ENCODE data around the gene GALR2. TPM values are rescaled to one million over a fixed set of nuclear protein-coding genes. Genes with fewer than 3 reads are reported as not detected.
A peak's percentile ranks its signal among the peaks of the same experiment; 100 is the strongest.
"Not testable (repeated sequence)": the region's sequence is repeated elsewhere in the genome, so short reads cannot be mapped to it uniquely, and the experiment has no call there.

GALR2 gene
- polyA plus RNA-seq (2014; cell fraction: cytosol; rRNA removed) = 0.71 TPM in 1 of 2 replicates, not detected in the other
- 0.14 TPM in 1 of 2 replicates, not detected in the other for polyA plus RNA-seq (2014; cell fraction: nucleus; rRNA removed)

GRCh38 chr17:76074390-76075363, at the start of gene GALR2:
Gene GALR2, plus strand, starts transcription at chr17:76074781. Its CDS starts 103 bp downstream, at chr17:76074884.
- DNase-seq (ENCODE audit: low spot score) = no peak

DNA sequence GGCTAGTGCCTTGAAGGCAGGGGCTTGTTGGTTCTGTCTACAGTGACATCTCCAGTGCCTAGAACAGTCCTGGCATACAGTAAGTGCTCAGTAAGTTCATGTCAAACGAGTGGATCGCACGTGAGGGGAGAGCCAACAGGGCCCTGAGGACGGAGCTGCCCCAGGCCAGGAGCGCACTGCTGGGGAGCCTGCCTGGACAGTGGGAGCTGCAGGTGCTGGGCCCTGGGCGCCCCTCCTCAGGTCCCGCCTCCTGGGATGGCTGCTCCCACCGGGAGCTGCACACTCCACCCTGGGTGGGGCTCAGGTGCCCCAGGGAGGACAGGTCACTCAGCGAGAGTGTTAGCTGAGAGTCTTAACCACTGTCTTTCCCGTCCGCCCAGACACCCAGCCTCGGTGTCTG, 49.3 kb upstream of the GALR2 start:
- DNase-seq (ENCODE audit: low spot score) = no peak

DNA sequence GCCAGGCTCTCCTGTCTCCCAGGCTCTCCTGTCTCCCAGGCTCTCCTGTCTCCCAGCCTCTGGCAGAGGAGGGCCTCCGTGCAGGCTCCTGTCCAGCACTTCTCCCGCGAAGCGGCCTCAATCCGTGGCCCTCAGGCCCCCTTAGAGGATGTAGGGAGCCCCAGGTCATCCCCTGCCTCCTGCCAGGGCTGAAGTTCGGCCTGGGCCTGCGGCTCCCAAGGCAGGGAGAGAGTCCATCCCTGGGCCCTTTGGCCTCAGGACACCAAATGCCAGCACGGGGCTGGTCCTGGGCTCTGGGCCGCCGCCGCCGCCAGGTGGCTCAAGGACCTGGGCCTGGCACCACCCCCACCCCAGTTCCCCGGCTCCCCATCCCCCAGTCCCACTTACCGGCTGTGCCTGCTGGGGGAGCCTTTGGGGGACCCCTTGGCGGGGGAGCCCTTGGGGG, 47.8 kb upstream of the GALR2 start:
- no peak for DNase-seq (ENCODE audit: low spot score)

- DNase-seq (ENCODE audit: low spot score) = no peak
Measured at GRCh38 chr17:76027159-76027839, 47.3 kb upstream of the GALR2 start, which contains the start of gene EVPL. Gene EVPL, minus strand, starts transcription at chr17:76027306. Its CDS starts 108 bp downstream, at chr17:76027198.

GRCh38 chr17:76032073-76032779, 42.4 kb upstream of the GALR2 start:
- DNase-seq (ENCODE audit: low spot score) = no peak

DNA sequence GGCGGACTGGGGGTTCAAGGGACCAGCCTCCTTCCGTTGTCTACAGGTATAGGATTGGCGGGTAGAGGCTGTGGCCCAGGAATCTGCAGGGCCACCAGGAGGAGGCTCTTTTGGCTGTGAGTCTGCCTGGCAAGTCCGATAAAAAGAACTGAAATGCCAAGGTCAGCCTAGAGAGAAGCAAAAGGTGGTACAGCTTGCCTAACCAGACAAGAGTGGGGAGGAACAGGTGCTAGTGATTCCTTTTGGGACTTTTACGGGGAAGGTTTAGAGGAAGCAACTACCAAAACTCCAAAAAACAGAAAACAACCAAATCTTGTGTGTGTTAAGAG, 41.8 kb upstream of the GALR2 start:
- no peak for DNase-seq (ENCODE audit: low spot score)

GRCh38 chr17:76033139-76033538, 41.4 kb upstream of the GALR2 start:
- DNase-seq (ENCODE audit: low spot score) = no peak

DNA sequence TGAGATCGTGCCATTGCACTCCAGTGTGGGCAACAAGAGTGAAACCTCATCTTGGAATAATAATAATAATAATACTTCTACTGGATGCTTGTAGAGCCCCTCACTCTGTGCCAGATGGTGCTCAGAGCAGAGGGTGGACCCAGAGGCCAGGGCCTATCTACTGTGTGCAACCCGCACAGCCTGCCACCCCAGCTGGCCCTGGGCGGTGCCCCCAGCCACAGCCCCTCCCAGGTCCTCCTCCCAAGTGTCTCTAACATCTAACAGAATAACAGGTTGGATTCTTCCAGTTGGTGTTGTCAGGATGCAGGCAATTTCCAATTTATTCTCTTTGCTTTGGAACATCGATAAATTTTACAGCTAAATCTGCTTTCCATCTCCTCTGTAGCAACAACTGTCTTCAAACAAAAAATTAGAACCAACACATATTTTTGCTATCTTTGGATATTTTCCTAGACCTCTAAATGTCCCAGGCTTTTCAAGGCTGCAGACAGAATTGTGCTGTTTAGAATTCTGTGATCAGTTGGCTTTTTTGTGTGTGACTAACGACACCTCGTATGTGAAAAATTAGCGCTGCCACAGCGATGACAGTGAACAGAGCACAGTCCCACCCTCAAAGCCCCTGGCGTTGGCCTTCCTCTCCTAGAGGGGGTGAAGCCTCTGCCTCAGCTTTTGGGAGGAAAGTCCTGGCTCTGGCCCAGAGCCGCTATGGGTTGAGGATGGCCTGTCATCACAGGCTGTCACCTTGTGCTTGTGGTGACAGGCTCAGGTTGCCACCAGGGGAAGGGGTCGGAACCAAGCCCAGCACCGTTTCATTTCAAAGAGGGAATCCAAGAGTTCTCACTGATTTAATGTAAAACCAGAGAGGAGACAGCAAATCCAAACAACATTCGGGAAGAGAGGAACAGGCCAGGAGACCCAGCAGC, 39.9 kb upstream of the GALR2 start:
- no peak for DNase-seq (ENCODE audit: low spot score)

GRCh38 chr17:76036497-76037261, 37.9 kb upstream of the GALR2 start:
- DNase-seq (ENCODE audit: low spot score) = peak; percentile 64

DNA sequence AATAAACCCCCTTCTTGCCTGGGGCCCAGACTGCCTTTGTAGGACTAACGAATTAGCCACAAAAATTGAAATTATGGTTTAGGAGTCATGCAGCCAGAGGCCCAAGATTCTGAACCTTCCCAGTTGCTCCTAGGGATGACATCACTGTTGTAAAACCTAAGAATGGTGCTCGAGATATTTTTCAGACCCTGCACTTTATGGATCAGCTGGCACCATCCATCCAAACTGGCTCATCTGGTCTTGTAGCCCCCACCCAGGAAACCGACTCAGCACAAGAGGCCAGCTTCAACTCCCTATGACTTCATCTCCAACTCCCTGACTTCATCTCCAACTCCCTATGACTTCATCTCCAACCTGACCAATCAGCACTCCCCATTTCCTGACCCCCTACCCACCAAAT, 36.5 kb upstream of the GALR2 start:
- no peak for DNase-seq (ENCODE audit: low spot score)

DNA sequence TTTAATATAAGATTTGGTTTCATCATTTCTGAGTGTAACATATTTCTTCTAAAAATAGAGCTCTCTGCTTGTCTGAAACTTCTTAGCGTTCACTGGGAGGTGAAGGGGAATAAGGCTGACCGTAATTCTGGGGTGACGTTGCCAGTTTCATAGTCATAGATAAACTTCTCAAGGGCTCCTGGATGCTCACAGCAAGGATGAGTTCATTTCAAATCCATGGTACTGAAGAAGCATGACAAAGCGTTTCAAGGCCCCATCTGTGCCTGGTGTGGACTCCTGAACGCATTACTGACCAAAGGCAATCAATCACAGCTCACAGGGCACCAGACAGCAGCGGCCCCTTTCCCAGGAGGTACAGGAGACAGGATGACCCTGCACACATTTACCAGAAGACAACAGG, 35.5 kb upstream of the GALR2 start:
- DNase-seq (ENCODE audit: low spot score) = no peak

DNA sequence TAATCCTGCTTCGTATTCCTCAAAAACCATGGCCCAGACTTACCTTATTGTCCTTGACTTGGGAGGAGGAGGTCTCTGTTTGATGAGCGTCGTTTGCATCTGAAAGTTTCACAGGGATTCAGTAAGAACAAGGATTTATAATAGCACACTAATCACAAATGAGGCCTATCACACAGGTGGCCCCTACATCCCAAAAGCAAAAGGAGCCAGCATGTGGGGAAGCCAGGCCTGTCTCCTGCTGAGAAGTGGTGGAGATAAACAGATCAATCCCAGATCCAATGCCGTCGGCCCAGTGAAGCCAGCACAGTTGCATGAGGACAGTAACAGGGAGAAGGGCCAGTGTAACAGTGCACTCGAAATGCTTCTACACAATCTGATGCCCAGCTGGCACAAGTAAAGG, 34.2 kb upstream of the GALR2 start:
- no peak for DNase-seq (ENCODE audit: low spot score)

- not testable (repeated sequence) for DNase-seq (ENCODE audit: low spot score)
Measured at GRCh38 chr17:76042868-76043267, 31.7 kb upstream of the GALR2 start.

DNA sequence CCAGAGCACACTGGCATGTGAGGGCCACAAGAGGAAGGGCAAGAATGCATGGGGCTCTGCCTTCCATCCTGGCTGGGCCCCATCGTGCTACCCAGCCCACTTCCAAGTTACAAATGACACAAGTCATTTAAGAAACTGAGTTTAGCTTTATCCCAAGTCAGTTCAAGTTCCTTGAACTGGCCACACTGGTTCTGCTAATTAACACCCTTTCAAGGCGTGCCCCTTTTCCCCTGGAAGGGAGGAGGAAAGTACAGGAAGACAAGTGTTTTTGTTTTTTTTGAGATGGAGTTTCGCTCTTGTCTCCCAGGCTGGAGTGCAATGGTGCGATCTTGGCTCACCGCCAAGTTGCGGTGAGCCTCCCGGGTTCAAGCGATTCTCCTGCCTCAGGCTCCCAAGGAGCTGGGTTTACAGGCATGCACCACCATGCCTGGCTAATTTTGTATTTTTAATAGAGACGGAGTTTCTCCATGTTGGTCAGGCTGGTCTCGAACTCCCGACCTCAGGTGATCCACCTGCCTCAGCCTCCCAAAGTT, 30.0 kb upstream of the GALR2 start:
- DNase-seq (ENCODE audit: low spot score) = not testable (repeated sequence)

DNA sequence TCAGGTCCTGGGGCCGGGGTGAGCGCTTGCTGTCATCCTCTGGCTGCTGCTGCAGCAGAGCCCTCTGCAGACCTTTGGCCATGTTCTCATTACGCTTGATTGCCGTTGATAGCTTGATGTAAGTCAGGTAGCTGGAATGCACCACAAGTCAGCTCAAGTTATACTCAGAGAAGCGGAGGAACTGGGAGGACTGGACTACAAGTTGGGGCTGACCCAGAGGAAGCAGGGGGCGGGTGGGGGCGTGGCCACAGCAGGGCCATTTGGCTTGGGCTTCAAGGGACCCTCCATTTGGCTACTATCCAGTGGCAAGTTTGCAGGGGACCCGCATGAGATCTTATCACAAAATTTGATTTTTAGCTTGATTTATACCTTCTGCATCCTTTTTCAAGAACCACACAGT, 28.5 kb upstream of the GALR2 start:
- no peak for DNase-seq (ENCODE audit: low spot score)

DNA sequence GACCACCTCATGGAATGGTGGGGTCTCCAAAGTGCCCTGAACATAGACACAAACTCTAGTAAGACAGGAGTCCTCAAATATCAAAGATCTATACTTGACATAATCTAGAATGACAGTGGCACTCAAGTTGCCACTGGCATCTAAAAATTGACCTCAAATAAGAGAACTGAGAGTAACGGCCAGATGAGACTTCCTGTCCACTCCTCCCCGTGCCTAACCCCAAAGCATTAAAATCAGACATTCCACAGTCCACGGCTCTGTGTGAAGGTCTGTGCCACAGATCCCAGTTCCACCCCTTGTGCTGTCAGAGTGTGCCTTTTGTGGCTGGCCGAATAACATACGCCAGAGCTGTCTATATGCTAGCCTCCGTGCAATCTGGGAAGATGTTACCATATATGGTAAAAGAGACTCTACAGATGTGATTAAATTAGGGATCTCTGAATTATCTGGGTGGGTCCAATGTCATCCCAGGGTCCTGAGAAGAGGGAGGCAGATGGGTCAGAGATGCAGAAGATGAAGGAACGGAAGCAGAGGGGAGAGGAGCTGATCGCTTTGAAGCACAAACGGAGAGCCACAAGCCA, 26.5 kb upstream of the GALR2 start:
- peak; percentile 93 for DNase-seq (ENCODE audit: low spot score)

DNA sequence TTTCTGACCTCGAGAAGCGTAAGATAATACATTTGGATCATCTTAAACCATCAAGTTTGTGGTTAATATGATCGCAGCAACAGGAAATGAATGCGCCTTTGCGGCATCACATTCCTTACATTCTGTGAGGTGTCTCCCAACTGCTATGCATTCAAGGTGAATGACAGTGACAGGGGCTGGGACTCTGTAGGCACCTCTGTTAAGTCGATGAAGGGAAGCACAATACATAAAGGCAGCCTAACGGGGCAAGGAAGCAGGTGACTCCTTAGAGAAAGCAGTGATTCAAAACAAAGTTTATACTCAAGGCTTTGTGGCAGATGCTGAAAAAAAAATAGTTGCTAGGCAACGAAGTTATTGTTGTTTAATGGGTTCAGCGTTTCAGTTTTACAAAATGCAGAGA, 25.9 kb upstream of the GALR2 start:
- no peak for DNase-seq (ENCODE audit: low spot score)

DNA sequence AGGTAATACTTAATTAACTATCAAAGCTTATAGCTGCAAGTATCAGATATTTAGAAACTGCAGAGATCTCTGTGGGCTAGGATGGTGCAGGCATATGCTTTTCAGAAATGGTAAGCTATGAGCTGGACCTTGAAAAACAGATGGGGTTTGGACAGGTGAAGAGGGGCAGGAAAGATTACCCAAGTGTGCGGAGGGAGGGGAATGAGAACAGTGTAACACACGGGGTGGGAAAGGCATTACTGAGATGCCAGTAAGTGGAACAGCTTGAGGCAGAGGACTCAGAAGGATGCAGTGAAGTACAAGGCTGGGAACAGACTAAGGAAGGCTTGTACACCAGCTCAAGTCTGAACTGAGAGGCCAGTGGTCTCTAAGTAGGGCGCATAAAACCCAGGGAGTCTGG, 25.3 kb upstream of the GALR2 start:
- DNase-seq (ENCODE audit: low spot score) = no peak

GRCh38 chr17:76049836-76050537, 24.6 kb upstream of the GALR2 start:
- no peak for DNase-seq (ENCODE audit: low spot score)

All from SK-N-DZ (cell line).